ENCODE results near the gene ABHD17B. TPM values are rescaled to one million over a fixed set of nuclear protein-coding genes. Genes with fewer than 3 reads are reported as not detected.

The ABHD17B gene
- total and polyA plus RNA-seq, 4 donors, result 5.2 to 17.7 (median 10.1) TPM

DNA sequence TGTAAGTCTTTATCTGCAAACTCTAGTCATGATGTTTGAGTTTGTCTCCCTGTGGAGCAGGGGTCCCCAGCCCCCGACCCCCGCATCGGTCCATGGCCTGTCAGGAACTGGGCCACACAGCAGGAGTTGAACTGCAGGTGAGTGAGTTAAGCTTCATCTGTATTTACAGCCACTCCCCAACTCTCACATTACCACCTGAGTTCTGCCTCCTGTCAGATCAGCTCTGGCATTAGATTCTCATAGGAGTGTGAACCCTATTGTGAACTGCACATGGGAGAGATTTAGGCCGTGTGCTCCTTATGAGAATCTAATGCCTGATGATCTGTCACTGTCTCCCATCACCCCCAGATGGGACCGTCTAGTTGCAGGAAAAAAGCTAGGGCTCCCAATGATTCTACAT is 7.4 kb upstream of the ABHD17B start:
- no peak overlapping the region for H3K9ac ChIP-seq (ENCODE audit: low read depth in 1 of 2, low read length in 2 of 2)
- WGBS, result 96% methylated on average over 5 of the region's 5 CpGs
- H3K9me3 ChIP-seq (ENCODE audit: control insufficient read depth in 4 of 4, low read length in 3 of 4), result no peaks in the 10 kb centered on the region
- no peak overlapping the region for H3K27ac ChIP-seq (ENCODE audit: low read depth in 1 of 2, low read length in 2 of 2)
- no peak overlapping the region for H3K4me3 ChIP-seq (ENCODE audit: low read depth in 1 of 3, low read length in 3 of 3)
- TF ChIP-seq, protein P1, sequence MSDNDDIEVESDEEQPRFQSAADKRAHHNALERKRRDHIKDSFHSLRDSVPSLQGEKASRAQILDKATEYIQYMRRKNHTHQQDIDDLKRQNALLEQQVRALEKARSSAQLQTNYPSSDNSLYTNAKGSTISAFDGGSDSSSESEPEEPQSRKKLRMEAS (IDR thresholded peaks at IDR 0.05), result no peak
- TF ChIP-seq FOXA1 (IDR thresholded peaks at IDR 0.05) (no peak), SP1 (IDR thresholded peaks at IDR 0.05) (no peak), FOXA2 (IDR thresholded peaks at IDR 0.05) (no peak), HNF4G (IDR thresholded peaks at IDR 0.05) (no peak), GABPA (IDR thresholded peaks at IDR 0.05 in 1 of 2, conservative IDR thresholded peaks at IDR 0.05 in 1 of 2) (no peak), YY1 (IDR thresholded peaks at IDR 0.05) (no peak), RXRA (IDR thresholded peaks at IDR 0.05) (no peak), EGR1 (IDR thresholded peaks at IDR 0.05; ENCODE audit: low read depth in 2 of 2) (no peak), RAD21 (IDR thresholded peaks at IDR 0.05) (no peak), JUND (IDR thresholded peaks at IDR 0.05) (no peak), NR2F2 (IDR thresholded peaks at IDR 0.05) (no peak), HNF4A (conservative IDR thresholded peaks at IDR 0.05) (no peak), TAF1 (conservative IDR thresholded peaks at IDR 0.05) (no peak)
- TF ChIP-seq, protein P2, sequence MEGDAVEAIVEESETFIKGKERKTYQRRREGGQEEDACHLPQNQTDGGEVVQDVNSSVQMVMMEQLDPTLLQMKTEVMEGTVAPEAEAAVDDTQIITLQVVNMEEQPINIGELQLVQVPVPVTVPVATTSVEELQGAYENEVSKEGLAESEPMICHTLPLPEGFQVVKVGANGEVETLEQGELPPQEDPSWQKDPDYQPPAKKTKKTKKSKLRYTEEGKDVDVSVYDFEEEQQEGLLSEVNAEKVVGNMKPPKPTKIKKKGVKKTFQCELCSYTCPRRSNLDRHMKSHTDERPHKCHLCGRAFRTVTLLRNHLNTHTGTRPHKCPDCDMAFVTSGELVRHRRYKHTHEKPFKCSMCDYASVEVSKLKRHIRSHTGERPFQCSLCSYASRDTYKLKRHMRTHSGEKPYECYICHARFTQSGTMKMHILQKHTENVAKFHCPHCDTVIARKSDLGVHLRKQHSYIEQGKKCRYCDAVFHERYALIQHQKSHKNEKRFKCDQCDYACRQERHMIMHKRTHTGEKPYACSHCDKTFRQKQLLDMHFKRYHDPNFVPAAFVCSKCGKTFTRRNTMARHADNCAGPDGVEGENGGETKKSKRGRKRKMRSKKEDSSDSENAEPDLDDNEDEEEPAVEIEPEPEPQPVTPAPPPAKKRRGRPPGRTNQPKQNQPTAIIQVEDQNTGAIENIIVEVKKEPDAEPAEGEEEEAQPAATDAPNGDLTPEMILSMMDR (IDR thresholded peaks at IDR 0.05; ENCODE audit: low read depth, low read length, missing input control), result no peak
- TF ChIP-seq, protein P3, sequence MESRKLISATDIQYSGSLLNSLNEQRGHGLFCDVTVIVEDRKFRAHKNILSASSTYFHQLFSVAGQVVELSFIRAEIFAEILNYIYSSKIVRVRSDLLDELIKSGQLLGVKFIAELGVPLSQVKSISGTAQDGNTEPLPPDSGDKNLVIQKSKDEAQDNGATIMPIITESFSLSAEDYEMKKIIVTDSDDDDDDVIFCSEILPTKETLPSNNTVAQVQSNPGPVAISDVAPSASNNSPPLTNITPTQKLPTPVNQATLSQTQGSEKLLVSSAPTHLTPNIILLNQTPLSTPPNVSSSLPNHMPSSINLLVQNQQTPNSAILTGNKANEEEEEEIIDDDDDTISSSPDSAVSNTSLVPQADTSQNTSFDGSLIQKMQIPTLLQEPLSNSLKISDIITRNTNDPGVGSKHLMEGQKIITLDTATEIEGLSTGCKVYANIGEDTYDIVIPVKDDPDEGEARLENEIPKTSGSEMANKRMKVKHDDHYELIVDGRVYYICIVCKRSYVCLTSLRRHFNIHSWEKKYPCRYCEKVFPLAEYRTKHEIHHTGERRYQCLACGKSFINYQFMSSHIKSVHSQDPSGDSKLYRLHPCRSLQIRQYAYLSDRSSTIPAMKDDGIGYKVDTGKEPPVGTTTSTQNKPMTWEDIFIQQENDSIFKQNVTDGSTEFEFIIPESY (IDR thresholded peaks at IDR 0.05), result no peak
- TF ChIP-seq, protein P4, sequence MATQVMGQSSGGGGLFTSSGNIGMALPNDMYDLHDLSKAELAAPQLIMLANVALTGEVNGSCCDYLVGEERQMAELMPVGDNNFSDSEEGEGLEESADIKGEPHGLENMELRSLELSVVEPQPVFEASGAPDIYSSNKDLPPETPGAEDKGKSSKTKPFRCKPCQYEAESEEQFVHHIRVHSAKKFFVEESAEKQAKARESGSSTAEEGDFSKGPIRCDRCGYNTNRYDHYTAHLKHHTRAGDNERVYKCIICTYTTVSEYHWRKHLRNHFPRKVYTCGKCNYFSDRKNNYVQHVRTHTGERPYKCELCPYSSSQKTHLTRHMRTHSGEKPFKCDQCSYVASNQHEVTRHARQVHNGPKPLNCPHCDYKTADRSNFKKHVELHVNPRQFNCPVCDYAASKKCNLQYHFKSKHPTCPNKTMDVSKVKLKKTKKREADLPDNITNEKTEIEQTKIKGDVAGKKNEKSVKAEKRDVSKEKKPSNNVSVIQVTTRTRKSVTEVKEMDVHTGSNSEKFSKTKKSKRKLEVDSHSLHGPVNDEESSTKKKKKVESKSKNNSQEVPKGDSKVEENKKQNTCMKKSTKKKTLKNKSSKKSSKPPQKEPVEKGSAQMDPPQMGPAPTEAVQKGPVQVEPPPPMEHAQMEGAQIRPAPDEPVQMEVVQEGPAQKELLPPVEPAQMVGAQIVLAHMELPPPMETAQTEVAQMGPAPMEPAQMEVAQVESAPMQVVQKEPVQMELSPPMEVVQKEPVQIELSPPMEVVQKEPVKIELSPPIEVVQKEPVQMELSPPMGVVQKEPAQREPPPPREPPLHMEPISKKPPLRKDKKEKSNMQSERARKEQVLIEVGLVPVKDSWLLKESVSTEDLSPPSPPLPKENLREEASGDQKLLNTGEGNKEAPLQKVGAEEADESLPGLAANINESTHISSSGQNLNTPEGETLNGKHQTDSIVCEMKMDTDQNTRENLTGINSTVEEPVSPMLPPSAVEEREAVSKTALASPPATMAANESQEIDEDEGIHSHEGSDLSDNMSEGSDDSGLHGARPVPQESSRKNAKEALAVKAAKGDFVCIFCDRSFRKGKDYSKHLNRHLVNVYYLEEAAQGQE (IDR thresholded peaks at IDR 0.05), result no peak
- TF ChIP-seq, protein P5, sequence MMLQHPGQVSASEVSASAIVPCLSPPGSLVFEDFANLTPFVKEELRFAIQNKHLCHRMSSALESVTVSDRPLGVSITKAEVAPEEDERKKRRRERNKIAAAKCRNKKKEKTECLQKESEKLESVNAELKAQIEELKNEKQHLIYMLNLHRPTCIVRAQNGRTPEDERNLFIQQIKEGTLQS (IDR thresholded peaks at IDR 0.05), result no peak
- DNase-seq (ENCODE audit: low spot score), result no peak
- H3K27me3 ChIP-seq (ENCODE audit: control insufficient read depth in 4 of 4, insufficient read depth in 4 of 4, low read length in 3 of 4), result no peaks in the 10 kb centered on the region
- H3K36me3 ChIP-seq (ENCODE audit: control insufficient read depth in 4 of 4, insufficient read depth in 3 of 4, low read depth in 1 of 4, low read length in 3 of 4), result peaks cover 0 to 1% (median 0%) of the 10 kb centered on the region in 4 donors
- H3K4me1 ChIP-seq (ENCODE audit: control insufficient read depth in 4 of 4, insufficient read depth in 4 of 4, low read length in 3 of 4), result peaks cover 2 to 12% (median 10%) of the 10 kb centered on the region in 4 donors
